ENCODE data around the gene HMOX1.
"Not testable (repeated sequence)": the region's sequence is repeated elsewhere in the genome, so short reads cannot be mapped to it uniquely, and the experiment has no call there.

The HMOX1 gene

GRCh38 chr22:35378621-35379020 is 2.3 kb upstream of the HMOX1 start:
- in situ Hi-C loops (cut with HindIII; ENCODE audit: low sequenced_read_pairs) = loop anchor here (5.0 kb wide), 1 partner anchor 189 kb away; no protein-coding TSS in a partner anchor

DNA sequence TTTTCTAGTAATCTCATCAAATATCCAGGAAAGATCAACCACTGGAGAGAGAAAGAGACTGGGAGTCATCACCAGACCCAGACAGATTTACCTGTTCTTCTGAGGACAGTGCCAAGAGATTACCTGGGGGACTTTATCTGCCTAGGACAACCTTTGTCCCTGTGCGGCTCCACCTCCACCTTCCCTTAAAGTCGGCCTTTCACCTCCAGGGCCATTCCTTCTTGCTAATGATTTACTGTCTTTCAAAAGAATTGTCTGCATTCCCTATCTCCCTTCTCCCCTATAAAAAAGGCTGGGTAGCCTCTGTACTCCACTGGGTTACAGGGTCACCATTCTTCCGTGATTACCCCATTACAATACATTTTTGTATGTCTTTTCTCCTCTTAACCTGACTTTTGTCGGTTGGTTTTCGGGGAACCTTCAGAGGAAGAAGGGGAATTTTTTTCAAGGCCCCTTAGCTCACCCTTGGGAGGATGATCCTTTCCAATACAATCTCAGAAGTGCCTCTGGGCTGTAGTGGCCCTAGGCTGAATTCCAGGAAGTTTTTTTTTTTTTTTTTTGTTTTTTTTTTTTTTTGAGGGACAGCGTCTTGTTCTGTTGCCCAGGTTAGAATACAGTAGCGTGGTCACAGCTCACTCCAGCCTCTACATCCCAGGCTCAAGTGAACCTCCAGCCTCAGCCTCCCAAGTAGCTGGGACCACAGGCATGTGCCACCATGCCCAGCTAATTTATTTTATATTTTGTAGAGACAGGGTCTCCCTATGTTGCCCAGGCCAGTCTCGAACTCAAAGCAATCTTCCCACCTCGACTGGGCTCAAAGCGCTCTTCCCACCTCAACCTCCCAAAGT is 1.5 kb upstream of the HMOX1 start:
- in situ Hi-C loops (cut with HindIII; ENCODE audit: low sequenced_read_pairs) = loop anchor here (5.0 kb wide), 1 partner anchor 188 kb away; no protein-coding TSS in a partner anchor

DNA sequence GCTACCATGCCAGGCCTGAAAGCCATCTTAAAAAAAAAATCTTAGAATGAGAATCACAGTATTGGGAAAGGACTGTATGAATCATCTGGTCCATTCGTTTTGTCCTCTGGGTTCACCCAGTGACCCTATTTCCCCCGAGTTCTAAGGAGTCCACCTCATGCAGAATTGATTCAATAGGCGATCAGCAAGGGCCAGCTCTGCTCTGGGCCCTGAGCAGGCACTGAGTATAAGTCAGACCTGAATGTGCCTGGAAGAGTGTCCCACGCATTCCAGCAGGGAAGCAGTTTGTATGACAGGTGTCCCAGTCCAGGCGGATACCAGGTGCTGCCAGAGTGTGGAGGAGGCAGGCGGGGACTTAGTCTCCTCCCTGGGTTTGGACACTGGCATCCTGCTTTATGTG is 883 bp upstream of the HMOX1 start:
- in situ Hi-C loops (cut with HindIII; ENCODE audit: low sequenced_read_pairs) = no loop called here

DNA sequence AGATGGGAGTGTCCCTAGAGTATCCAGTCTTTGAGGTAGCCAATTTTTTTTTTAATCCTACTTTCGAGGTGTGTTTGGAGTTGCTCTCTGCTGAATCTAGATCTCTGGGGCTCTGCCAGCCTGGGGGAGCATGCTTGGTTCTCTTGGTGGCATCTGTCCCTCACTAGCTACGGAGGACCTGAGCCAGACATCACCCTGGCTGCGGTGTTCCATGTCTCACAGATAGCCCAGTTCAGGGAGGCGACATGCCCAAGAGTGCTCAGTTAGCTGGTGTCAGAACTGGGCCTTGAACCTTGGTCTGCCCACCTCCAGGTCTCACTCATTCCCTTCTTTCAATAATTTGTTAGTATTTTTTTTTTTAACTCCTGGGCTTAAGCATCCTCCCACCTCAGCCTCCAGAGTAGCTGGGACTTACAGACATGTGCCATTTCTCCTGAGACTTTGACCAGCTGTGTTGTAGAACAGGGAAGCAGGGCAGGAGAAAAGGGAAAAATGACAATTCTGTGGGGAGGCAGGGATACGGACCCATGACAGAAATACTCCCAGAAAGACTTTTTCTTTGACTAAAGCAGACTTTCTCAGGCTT is 621 bp downstream of the HMOX1 start:
- in situ Hi-C loops (cut with HindIII; ENCODE audit: low sequenced_read_pairs) = no loop called here

- in situ Hi-C loops (cut with HindIII; ENCODE audit: low sequenced_read_pairs) = no loop called here
These were observed 2.8 kb downstream of the HMOX1 start for GRCh38 chr22:35383679-35384071.

DNA sequence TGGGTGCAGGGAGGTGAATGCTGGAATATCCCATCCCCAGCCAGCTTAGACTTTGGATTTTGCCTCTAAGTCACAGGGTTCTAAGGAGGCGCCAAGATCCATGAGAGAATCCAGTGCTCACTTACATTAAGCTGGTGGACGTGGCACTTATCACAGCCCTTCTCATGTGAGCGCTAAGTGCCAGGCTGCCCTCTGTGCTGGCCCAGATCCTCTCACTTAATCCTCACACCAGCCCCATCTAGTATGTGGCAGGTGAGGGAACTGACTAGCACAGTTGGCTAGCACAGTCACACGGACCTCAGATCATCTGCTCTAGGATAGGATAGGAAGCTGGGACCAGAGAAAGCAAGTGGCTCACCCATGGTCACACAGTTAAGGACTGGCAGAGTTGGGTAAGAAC is 3.6 kb downstream of the HMOX1 start:
- in situ Hi-C loops (cut with HindIII; ENCODE audit: low sequenced_read_pairs) = no loop called here

- in situ Hi-C loops (cut with HindIII; ENCODE audit: low sequenced_read_pairs) = no loop called here
These were observed 4.2 kb downstream of the HMOX1 start for GRCh38 chr22:35384975-35385588.

DNA sequence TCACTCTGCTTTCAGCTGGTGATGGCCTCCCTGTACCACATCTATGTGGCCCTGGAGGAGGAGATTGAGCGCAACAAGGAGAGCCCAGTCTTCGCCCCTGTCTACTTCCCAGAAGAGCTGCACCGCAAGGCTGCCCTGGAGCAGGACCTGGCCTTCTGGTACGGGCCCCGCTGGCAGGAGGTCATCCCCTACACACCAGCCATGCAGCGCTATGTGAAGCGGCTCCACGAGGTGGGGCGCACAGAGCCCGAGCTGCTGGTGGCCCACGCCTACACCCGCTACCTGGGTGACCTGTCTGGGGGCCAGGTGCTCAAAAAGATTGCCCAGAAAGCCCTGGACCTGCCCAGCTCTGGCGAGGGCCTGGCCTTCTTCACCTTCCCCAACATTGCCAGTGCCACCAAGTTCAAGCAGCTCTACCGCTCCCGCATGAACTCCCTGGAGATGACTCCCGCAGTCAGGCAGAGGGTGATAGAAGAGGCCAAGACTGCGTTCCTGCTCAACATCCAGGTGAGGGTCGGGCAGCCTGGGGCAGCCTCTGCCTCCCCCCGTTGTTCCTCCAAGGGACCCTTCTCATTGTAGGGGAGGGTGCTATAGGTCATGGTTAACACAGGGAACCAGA is 5.9 kb downstream of the HMOX1 start:
- in situ Hi-C loops (cut with HindIII; ENCODE audit: low sequenced_read_pairs) = no loop called here

DNA sequence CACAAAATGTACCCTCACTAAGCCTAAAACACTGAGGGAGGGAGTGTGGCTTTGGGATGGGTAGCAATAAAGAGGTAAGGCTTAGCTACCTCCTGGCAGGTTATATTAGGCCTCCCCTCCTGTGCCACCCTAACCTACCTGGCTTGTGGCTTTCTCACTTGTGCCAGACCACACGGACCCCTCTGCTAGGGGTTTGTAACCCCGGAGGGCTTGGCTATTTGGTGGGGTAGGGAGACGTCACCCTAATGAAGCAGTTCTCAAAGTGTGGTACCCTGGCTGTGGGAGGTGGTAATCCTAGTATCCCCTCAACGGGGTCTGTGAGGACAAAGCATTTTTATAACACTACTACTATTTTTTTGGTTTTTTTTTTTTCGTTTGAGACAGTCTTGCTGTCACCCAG is 10.0 kb downstream of the HMOX1 start:
- in situ Hi-C loops (cut with HindIII; ENCODE audit: low sequenced_read_pairs) = no loop called here

- in situ Hi-C loops (cut with HindIII; ENCODE audit: low sequenced_read_pairs) = no loop called here
These were observed 11.5 kb downstream of the HMOX1 start for GRCh38 chr22:35392357-35392756.

- in situ Hi-C loops (cut with HindIII; ENCODE audit: low sequenced_read_pairs) = no loop called here
These were observed 12.5 kb downstream of the HMOX1 start for GRCh38 chr22:35393116-35394010.

DNA sequence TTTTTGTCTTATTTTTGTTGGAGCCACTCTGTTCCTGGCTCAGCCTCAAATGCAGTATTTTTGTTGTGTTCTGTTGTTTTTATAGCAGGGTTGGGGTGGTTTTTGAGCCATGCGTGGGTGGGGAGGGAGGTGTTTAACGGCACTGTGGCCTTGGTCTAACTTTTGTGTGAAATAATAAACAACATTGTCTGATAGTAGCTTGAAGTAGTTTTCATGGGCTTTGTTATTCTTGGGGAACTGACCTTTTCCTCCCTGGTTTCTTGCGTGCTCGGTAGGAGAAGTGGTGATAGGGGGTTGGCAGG is 13.1 kb downstream of the HMOX1 start:
- in situ Hi-C loops (cut with HindIII; ENCODE audit: low sequenced_read_pairs) = no loop called here

GRCh38 chr22:35394810-35395563 is 14.1 kb downstream of the HMOX1 start:
- in situ Hi-C loops (cut with HindIII; ENCODE audit: low sequenced_read_pairs) = no loop called here

DNA sequence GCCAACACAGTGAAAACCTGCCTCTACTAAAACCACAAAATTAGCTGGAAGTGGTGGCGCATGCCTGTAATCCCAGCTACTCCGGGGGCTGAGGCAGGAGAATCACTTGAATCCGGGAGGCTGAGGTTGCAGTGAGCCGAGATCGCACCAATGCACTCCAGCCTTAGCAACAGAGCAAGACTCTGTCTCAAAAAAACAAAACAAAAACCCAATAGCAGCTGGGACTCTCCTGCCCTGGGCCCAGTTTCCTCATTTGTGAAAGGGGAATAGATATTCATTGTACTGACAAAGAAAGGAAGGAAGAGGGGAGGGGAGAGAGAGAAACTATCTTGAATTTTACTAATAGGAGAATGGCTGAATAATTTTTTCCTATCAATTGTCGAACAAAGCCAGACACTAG is 15.7 kb downstream of the HMOX1 start:
- in situ Hi-C loops (cut with HindIII; ENCODE audit: low sequenced_read_pairs) = not testable (repeated sequence)

DNA sequence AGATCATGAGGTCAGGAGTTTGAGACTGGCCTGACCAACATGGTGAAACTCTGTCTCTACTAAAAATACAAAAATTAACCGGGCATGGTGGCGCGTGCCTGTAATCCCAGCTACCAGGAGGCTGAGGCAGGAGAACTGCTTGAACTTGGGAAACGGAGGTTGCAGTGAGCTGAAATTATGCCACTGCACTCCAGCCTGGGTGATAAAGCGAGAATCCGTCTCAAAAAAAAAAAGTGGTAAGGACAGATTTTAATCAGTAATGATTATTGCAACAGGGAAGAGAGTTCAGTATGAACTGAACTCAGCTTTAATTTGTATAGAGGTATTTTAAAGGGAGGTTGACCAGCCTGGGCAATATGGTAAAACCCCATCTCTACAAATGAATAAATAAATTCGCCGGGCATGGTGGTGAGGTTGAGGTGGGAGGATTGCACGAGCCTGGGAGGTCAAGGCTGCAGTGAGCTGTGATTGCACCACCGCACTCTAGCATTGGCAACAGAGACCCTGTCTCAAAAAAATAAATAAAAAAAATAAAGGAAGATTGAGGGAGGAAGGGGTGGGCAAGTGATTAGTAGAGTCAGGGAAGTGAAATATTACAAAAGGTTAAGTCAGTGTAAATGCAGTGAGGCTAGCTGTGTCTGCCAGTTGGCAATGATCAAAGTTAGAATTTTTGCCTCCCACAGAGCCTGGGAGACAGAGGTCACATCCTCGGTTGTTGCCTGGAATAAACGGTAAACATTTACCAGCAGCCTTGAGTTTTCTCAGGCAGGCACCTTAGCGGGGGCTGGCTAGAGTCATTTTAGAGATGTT is 16.4 kb downstream of the HMOX1 start:
- in situ Hi-C loops (cut with HindIII; ENCODE audit: low sequenced_read_pairs) = no loop called here

GRCh38 chr22:35398591-35398973 is 17.7 kb downstream of the HMOX1 start:
- in situ Hi-C loops (cut with HindIII; ENCODE audit: low sequenced_read_pairs) = no loop called here

DNA sequence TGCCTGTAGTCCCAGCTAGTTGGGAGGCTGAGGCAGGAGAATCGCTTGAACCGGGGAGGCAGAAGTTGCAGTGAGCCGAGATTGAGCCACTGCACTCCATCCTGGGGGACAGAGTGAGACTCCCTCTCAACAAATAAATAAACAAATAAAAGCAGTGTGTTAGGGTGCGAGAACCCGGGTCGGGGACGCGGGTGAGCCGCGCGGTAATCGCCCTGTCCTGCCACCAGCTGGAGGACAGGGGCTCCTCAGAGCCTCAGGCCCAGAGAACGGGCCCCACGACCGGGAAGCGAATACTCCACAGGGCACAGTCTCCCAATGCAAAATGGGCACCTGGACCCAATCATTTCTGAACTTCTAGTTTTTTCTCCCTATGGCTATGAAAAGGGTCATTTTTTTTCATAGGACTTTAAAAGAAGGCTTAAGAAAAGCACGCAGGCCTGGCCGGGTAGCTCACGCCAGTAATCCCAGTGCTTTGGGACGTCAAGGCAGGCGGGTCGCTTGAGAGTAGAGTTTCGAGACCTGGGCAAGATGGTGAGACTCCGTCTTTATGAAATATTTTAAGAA is 18.3 kb downstream of the HMOX1 start:
- in situ Hi-C loops (cut with HindIII; ENCODE audit: low sequenced_read_pairs) = no loop called here

GRCh38 chr22:35399678-35400500 is 19.0 kb downstream of the HMOX1 start, which contains the start of gene MCM5:
TSS of gene MCM5 (plus strand) at chr22:35400140. CDS start at chr22:35400439, 299 bp downstream.
- in situ Hi-C loops (cut with HindIII; ENCODE audit: low sequenced_read_pairs) = loop anchor here (10.0 kb wide), 1 partner anchor 165 kb away; no protein-coding TSS in a partner anchor
